Spleen (tissue), 11 donors: ENCODE data around the gene ABLIM3. TPM values are rescaled to one million over a fixed set of nuclear protein-coding genes. Genes with fewer than 3 reads are reported as not detected.

ENCODE experiments used
- DNase-seq: peaks from one replicate; pipeline ENCODE4 v3.0.0-alpha.2; 2020
- H3K27ac ChIP-seq, 8 donors: fragments of 200-600 bp; sonication (generic) in 7 of 8; 1 replicate in 4 of 8; 2 replicates in 4 of 8; pipeline versions ENCODE4 v1.5.0 to v1.8.0; 2016 to 2021; ENCODE audit warnings: inconsistent platforms in 4 of 8, mild to moderate bottlenecking in 4 of 8, moderate library complexity in 1 of 8
- H3K27me3 ChIP-seq, 7 donors: fragments of 200-600 bp; sonication (generic) in 6 of 7; replicated peaks in 1 of 7; 1 replicate in 4 of 7; 2 replicates in 3 of 7; pipeline versions ENCODE4 v1.5.0 to v1.8.0; 2016 to 2021; ENCODE audit warnings: inconsistent platforms in 3 of 7, mild to moderate bottlenecking in 1 of 7
- H3K36me3 ChIP-seq, 6 donors: fragments of 200-600 bp; sonication (generic) in 5 of 6; 1 replicate in 4 of 6; 2 replicates in 2 of 6; pipeline versions ENCODE4 v1.5.0 to v1.8.0; 2016 to 2021; ENCODE audit warnings: inconsistent platforms in 2 of 6
- H3K4me1 ChIP-seq, 6 donors: fragments of 200-600 bp; sonication (generic) in 5 of 6; 1 replicate in 3 of 6; 2 replicates in 3 of 6; pipeline versions ENCODE4 v1.5.0 to v1.8.0; 2016 to 2021; ENCODE audit warnings: inconsistent platforms in 3 of 6
- H3K4me3 ChIP-seq, 8 donors: fragments of 200-600 bp; sonication (generic) in 7 of 8; 1 replicate in 4 of 8; 2 replicates in 4 of 8; pipeline versions ENCODE4 v1.5.0 to v1.8.0; 2016 to 2021; ENCODE audit warnings: inconsistent platforms in 4 of 8, mild to moderate bottlenecking in 4 of 8, moderate library complexity in 2 of 8
- H3K9me3 ChIP-seq, 8 donors: fragments of 200-600 bp; sonication (generic) in 7 of 8; 1 replicate in 4 of 8; 2 replicates in 4 of 8; pipeline versions ENCODE4 v1.5.0 to v1.8.0; 2016 to 2021; ENCODE audit warnings: inconsistent platforms in 4 of 8
- CTCF ChIP-seq, 11 experiments: fragments of 200-600 bp in 7 of 11; fragments of 450-650 bp in 4 of 11; sonication (generic) in 4 of 11; IDR thresholded peaks in 8 of 11; conservative IDR thresholded peaks in 3 of 11; 1 replicate in 7 of 11; 2 replicates in 4 of 11; pipeline versions ENCODE4 v1.4.0 to v1.8.0; 2016 to 2021; ENCODE audit warnings: antibody characterized with exemption in 11 of 11, inconsistent platforms in 4 of 11, mild to moderate bottlenecking in 1 of 11
- POLR2A ChIP-seq, 3 donors: fragments of 450-650 bp; IDR thresholded peaks; one replicate each; pipeline ENCODE4 v1.5.1; 2017; ENCODE audit warnings: antibody characterized with exemption in 3 of 3, mild to moderate bottlenecking in 1 of 3
- POLR2AphosphoS5 ChIP-seq, 3 donors: sonication (generic); formaldehyde crosslinking; IDR thresholded peaks; one replicate each; pipeline ENCODE4 v1.5.1; 2017; ENCODE audit warnings: antibody characterized with exemption in 3 of 3
- WGBS, 5 donors: extraction: QIAGEN DNeasy Blood & Tissue Kit in 3 of 5; methylation state at CpG; one replicate each; pipeline versions ENCODE4 v1.1.5 to v1.1.7; 2013 to 2018; 5-methylcytosine and 5-hydroxymethylcytosine counted together
- intact Hi-C: fragments of 100-400 bp; cut with DNase I; formaldehyde crosslinking; loops from one replicate; pipeline ENCODE4 v1.15.0; 2023; ENCODE audit warnings: low total_unique reads
- polyA plus RNA-seq, 3 donors: library from polyadenylated mRNA; stranded (reverse); fragments of 200-250 nt; gene quantifications; one replicate each; pipeline ENCODE4 v1.2.1, GENCODE V29; 2013
- total RNA-seq, 7 donors: library from RNA; depleted of rRNA in 3 of 7; stranded (reverse); fragments of >200 nt in 3 of 7; fragmentation: NEBNext Ultra II Directional in 4 of 7; extraction: Animal tissue kit (Norgen Biotek cat#: 25700) in 4 of 7; gene quantifications; one replicate each; pipeline versions ENCODE4 v1.1.0 to v1.2.1, GENCODE V29; 2016 to 2021
- donor health status: healthy with polysubstance abuse.
- donor health status: DM: no; HTN: no; CAD: no; lungs with moderate emphysema.
- donor health status: DM: no; HTN: no; CAD: no.
- donor health status: Bipolar disorder and iron deficiency.
- donor health status: healthy.
- donor health status: DM: no; HTN: no; CAD: no.
- donor health status: DM: yes; HTN: yes; CAD: no.

Gene ABLIM3
- total and polyA plus RNA-seq, 10 donors: 3.3 to 32.9 (median 13.6) TPM

- Histone ChIP-seq H3K27me3 (peaks cover 0 to 46% (median 3%) of the 10 kb centered on the region in 7 donors), H3K4me3 (no peak overlapping the region), H3K27ac (peak overlapping the region in 4 of 8 donors; percentile 12 to 59 (median 38)), H3K36me3 (peaks cover 0 to 14% (median 0%) of the 10 kb centered on the region in 6 donors), H3K9me3 (no peaks in the 10 kb centered on the region), H3K4me1 (peaks cover 4 to 31% (median 14%) of the 10 kb centered on the region in 6 donors)
- intact Hi-C loops: loop anchor here (10.0 kb wide), 1 partner anchor 85 kb away; the partner anchor contains the start of gene ABLIM3
- WGBS, 5 donors: 46 to 59% (median 49%) methylated on average over 6 of the region's 6 CpGs
- TF ChIP-seq POLR2A (IDR thresholded peaks at IDR 0.05): no peak
- peak in 1 of 11 experiments; percentile 9 for TF ChIP-seq CTCF (IDR thresholded peaks at IDR 0.05 in 8 of 11, conservative IDR thresholded peaks at IDR 0.05 in 3 of 11)
- no peak for DNase-seq
These were observed 88.1 kb downstream of the ABLIM3 start for GRCh38 chr5:149229298-149229937.

GRCh38 chr5:149235841-149236240 is 94.5 kb downstream of the ABLIM3 start:
- intact Hi-C loops: no loop called here
- Histone ChIP-seq H3K36me3 (peaks cover 0 to 18% (median 0%) of the 10 kb centered on the region in 6 donors), H3K9me3 (no peaks in the 10 kb centered on the region), H3K4me1 (peaks cover 0 to 42% (median 17%) of the 10 kb centered on the region in 6 donors), H3K27me3 (peaks cover 0 to 61% (median 3%) of the 10 kb centered on the region in 7 donors), H3K27ac (no peak overlapping the region), H3K4me3 (no peak overlapping the region)
- TF ChIP-seq CTCF (IDR thresholded peaks at IDR 0.05 in 8 of 11, conservative IDR thresholded peaks at IDR 0.05 in 3 of 11) (no peak), POLR2AphosphoS5 (IDR thresholded peaks at IDR 0.05) (no peak), POLR2A (IDR thresholded peaks at IDR 0.05) (no peak)
- no peak for DNase-seq

DNA sequence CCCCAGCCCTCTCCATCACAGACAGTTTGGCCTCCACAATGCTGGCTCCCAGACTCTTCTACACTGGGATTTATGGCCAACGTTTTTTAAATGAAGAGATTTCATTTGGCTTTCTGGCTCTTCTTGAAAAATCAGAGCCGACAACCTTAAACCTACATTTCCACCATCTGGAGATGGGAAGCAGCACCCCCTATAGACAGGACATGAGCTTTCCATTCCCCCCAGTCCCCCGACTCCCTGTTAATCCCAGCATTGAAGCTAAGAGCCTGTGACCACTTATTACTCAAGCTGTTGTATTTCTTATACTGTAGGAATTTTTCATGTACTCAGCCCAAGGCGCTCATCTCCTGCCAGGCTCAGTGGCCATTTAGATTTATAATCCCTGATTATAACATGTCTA is 96.4 kb downstream of the ABLIM3 start:
- WGBS, 5 donors: 64 to 72% (median 67%) methylated on average over 4 of the region's 4 CpGs
- no peak for DNase-seq
- Histone ChIP-seq H3K9me3 (no peaks in the 10 kb centered on the region), H3K36me3 (peaks cover 0 to 22% (median 0%) of the 10 kb centered on the region in 6 donors), H3K27ac (no peak overlapping the region), H3K4me1 (peaks cover 0 to 43% (median 18%) of the 10 kb centered on the region in 6 donors), H3K4me3 (no peak overlapping the region), H3K27me3 (peaks cover 0 to 43% (median 1%) of the 10 kb centered on the region in 7 donors)
- TF ChIP-seq POLR2AphosphoS5 (IDR thresholded peaks at IDR 0.05) (no peak), POLR2A (IDR thresholded peaks at IDR 0.05) (no peak), CTCF (IDR thresholded peaks at IDR 0.05 in 8 of 11, conservative IDR thresholded peaks at IDR 0.05 in 3 of 11) (no peak)
- intact Hi-C loops: no loop called here

DNA sequence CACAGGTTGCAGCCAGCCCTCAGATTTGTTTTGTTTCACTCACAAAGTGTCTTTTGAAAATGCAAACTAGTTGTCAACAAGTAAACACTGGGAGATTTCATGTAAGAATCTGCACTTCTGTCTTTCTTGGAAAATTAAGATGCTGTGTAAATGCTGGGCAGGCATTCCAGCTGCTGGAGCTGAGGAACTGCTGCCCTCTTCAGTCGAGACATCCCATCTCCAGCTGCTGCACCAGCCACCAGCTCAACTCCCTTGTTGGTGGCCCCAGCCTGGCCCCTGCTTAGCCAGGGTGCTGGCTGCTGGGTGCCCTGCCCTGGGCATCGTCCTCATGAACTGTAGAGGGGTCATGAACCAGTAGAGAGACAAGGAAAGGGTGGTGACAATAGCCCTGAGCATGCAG is 97.2 kb downstream of the ABLIM3 start:
- TF ChIP-seq CTCF (IDR thresholded peaks at IDR 0.05 in 8 of 11, conservative IDR thresholded peaks at IDR 0.05 in 3 of 11) (no peak), POLR2AphosphoS5 (IDR thresholded peaks at IDR 0.05) (peak in 1 of 3 donors; percentile 10), POLR2A (IDR thresholded peaks at IDR 0.05) (no peak)
- peaks cover 0 to 43% (median 18%) of the 10 kb centered on the region in 6 donors for H3K4me1 ChIP-seq
- no peak for DNase-seq
- H3K4me3 ChIP-seq: no peak overlapping the region
- H3K36me3 ChIP-seq: peaks cover 0 to 16% (median 0%) of the 10 kb centered on the region in 6 donors
- intact Hi-C loops: no loop called here
- peaks cover 0 to 35% (median 0%) of the 10 kb centered on the region in 7 donors for H3K27me3 ChIP-seq
- 27 to 70% (median 59%) methylated on average over 2 of the region's 2 CpGs for WGBS, 5 donors
- H3K27ac ChIP-seq: no peak overlapping the region
- H3K9me3 ChIP-seq: no peaks in the 10 kb centered on the region
